SK-N-SH treated with all-trans-retinoic acid at 6 μM for 48 hours (cell line): Measurements from ENCODE around the gene SLC22A23.

Experiments used
- ARNTL ChIP-seq: fragments of 450-650 bp; formaldehyde crosslinking; IDR thresholded peaks from 2 replicates; pipeline ENCODE4 v1.5.0; 2020; ENCODE audit warnings: low read depth, mild to moderate bottlenecking, moderate library complexity, borderline replicate concordance
- BACH2 ChIP-seq: fragments of 250-450 bp; sonication (Bioruptor Pico); IDR thresholded peaks from 2 replicates; pipeline ENCODE4 v1.9.0; 2021; ENCODE audit warnings: mild to moderate bottlenecking, borderline replicate concordance
- CSDC2 ChIP-seq: fragments of 250-450 bp; sonication (Bioruptor Pico); IDR thresholded peaks from 2 replicates; pipeline ENCODE4 v1.5.0; 2020; ENCODE audit warnings: mild to moderate bottlenecking, moderate library complexity
- GLIS3 ChIP-seq: fragments of 250-450 bp; sonication (Bioruptor Pico); IDR thresholded peaks from 2 replicates; pipeline ENCODE4 v1.5.0; 2020; ENCODE audit warnings: mild to moderate bottlenecking, moderate library complexity
- ISL1 ChIP-seq: fragments of 250-450 bp; sonication (Bioruptor Pico); IDR thresholded peaks from 2 replicates; pipeline ENCODE4 v2.1.2; 2022; ENCODE audit warnings: mild to moderate bottlenecking, moderate library complexity
- SNAI2 ChIP-seq: fragments of 250-450 bp; sonication (Bioruptor Pico); IDR thresholded peaks from 2 replicates; pipeline ENCODE4 v1.5.0; 2020; ENCODE audit warnings: mild to moderate bottlenecking, moderate library complexity
- ZC3H10 ChIP-seq: fragments of 250-450 bp; sonication (Bioruptor Pico); IDR thresholded peaks from 2 replicates; pipeline ENCODE4 v1.5.1; 2021; ENCODE audit warnings: mild to moderate bottlenecking, moderate library complexity
- TF ChIP-seq, protein P1 (sequence below): fragments of 250-450 bp; sonication (Bioruptor Pico); IDR thresholded peaks from 2 replicates; pipeline ENCODE4 v1.5.1; 2021; ENCODE audit warnings: mild to moderate bottlenecking, moderate library complexity
- TF ChIP-seq, protein P2 (sequence below): fragments of 250-450 bp; sonication (Bioruptor Pico); IDR thresholded peaks from 2 replicates; pipeline ENCODE4 v1.8.0; 2020; ENCODE audit warnings: mild to moderate bottlenecking, moderate library complexity, borderline replicate concordance

DNA sequence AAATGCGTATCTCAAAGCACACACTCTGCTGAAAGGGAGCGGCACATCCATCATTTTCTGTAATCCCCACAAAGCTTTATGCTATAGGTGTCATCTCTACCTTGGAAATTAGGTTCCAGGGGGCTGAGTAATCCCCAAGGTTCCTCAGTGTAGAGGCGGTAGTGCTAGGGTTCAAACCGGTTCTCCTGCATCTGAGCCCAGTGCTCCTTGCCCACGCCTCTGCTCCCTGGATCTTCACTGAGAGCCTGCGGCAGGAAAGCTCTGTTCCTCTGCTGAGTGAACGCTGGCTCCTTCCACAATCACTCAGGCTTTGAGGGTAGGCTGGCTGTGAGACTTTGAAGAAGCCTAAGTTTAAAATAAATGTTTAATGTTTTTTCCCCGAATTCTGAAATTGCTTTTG lies 24.9 kb downstream of the SLC22A23 start:
- TF ChIP-seq, protein P1, sequence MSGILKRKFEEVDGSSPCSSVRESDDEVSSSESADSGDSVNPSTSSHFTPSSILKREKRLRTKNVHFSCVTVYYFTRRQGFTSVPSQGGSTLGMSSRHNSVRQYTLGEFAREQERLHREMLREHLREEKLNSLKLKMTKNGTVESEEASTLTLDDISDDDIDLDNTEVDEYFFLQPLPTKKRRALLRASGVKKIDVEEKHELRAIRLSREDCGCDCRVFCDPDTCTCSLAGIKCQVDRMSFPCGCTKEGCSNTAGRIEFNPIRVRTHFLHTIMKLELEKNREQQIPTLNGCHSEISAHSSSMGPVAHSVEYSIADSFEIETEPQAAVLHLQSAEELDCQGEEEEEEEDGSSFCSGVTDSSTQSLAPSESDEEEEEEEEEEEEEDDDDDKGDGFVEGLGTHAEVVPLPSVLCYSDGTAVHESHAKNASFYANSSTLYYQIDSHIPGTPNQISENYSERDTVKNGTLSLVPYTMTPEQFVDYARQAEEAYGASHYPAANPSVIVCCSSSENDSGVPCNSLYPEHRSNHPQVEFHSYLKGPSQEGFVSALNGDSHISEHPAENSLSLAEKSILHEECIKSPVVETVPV, result no peak
- TF ChIP-seq, protein P2, sequence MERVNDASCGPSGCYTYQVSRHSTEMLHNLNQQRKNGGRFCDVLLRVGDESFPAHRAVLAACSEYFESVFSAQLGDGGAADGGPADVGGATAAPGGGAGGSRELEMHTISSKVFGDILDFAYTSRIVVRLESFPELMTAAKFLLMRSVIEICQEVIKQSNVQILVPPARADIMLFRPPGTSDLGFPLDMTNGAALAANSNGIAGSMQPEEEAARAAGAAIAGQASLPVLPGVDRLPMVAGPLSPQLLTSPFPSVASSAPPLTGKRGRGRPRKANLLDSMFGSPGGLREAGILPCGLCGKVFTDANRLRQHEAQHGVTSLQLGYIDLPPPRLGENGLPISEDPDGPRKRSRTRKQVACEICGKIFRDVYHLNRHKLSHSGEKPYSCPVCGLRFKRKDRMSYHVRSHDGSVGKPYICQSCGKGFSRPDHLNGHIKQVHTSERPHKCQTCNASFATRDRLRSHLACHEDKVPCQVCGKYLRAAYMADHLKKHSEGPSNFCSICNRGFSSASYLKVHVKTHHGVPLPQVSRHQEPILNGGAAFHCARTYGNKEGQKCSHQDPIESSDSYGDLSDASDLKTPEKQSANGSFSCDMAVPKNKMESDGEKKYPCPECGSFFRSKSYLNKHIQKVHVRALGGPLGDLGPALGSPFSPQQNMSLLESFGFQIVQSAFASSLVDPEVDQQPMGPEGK (CRISPR knock-in tag), result no peak
- TF ChIP-seq SNAI2 (CRISPR knock-in tag) (no peak), BACH2 (no peak), CSDC2 (no peak), ARNTL (no peak), ZC3H10 (no peak), ISL1 (CRISPR knock-in tag) (no peak), GLIS3 (CRISPR knock-in tag) (no peak)
